Measurements from ENCODE around the gene TTLL3. TPM values are rescaled to one million over a fixed set of nuclear protein-coding genes. Genes with fewer than 3 reads are reported as not detected.

Gene TTLL3
- total and polyA plus RNA-seq, 2 of the 4 experiments (the other 2 are of a cell fraction), result 6.8 to 43.4 TPM

GRCh38 chr3:9881441-9881840, 71.4 kb downstream of the TTLL3 start:
- POLR2A ChIA-PET (ENCODE audit: unreplicated experiment), result no interaction called here
- no TSS peak for BruUV-seq (replicated peaks)

More at GRCh38 chr3:9881441-9881840, 71.4 kb downstream of the TTLL3 start:
- CTCF ChIA-PET, result no interaction called here
- H4K91ac ChIP-seq (ENCODE audit: insufficient read depth, low read depth, low read length), result no peak overlapping the region
- H2BK5ac ChIP-seq (ENCODE audit: low read depth, low read length, poor library complexity, severe bottlenecking), result no peak overlapping the region
- no peak for TF ChIP-seq NFE2L2 (IDR thresholded peaks at IDR 0.05; ENCODE audit: low read depth, low read length)
- no peak for TF ChIP-seq ELK1 (IDR thresholded peaks at IDR 0.05; ENCODE audit: borderline replicate concordance, low read depth, low read length)
- TF ChIP-seq MAFK (IDR thresholded peaks at IDR 0.05; ENCODE audit: low read depth, low read length), result no peak
- TF ChIP-seq MAZ (IDR thresholded peaks at IDR 0.05; ENCODE audit: borderline replicate concordance, low read depth, low read length), result no peak
- TF ChIP-seq RCOR1 (IDR thresholded peaks at IDR 0.05; ENCODE audit: insufficient replicate concordance, low read length), result no peak
- TF ChIP-seq RAD21 (IDR thresholded peaks at IDR 0.05; ENCODE audit: low read length), result no peak
- no peak for TF ChIP-seq USF2 (IDR thresholded peaks at IDR 0.05; ENCODE audit: low read depth, low read length)
- no peak for TF ChIP-seq RFX5 (IDR thresholded peaks at IDR 0.05; ENCODE audit: low read depth, low read length)
- no peak for TF ChIP-seq MXI1 (IDR thresholded peaks at IDR 0.05; ENCODE audit: borderline replicate concordance, low read depth, low read length)
- no peak for TF ChIP-seq BHLHE40 (IDR thresholded peaks at IDR 0.05; ENCODE audit: low read depth, low read length)
- TF ChIP-seq SMC3 (IDR thresholded peaks at IDR 0.05; ENCODE audit: low read depth, low read length), result no peak
- no peak for TF ChIP-seq POLR2A (IDR thresholded peaks at IDR 0.05; ENCODE audit: low read depth, low read length)
- no peaks in the 10 kb centered on the region for H3K36me3 ChIP-seq (ENCODE audit: control insufficient read depth, insufficient read depth, low read length)
- H3K9ac ChIP-seq (ENCODE audit: low read depth, low read length), result no peak overlapping the region
- H2BK20ac ChIP-seq (ENCODE audit: low read depth, low read length), result no peak overlapping the region
- H3K27ac ChIP-seq (ENCODE audit: insufficient read depth, low read length), result no peak overlapping the region
- WGBS, 2 experiments (ENCODE audit: extremely low coverage in 2 of 2, insufficient read length in 1 of 2), result no CpG with 5 or more reads among the region's 1 CpG
- H3K4me1 ChIP-seq (ENCODE audit: control insufficient read depth, insufficient read depth, low read length), result peaks cover 6% of the 10 kb centered on the region
- H3K9me1 ChIP-seq (ENCODE audit: insufficient read depth, low read length), result no peaks in the 10 kb centered on the region
- no peak overlapping the region for H2AK5ac ChIP-seq (ENCODE audit: low read depth, low read length)
- no peak overlapping the region for H2AK9ac ChIP-seq (replicated peaks; ENCODE audit: low read depth, low read length, poor library complexity)
- dilution Hi-C loops (cut with HindIII; ENCODE audit: low sequenced_read_pairs, unreplicated experiment) (no loop called here), intact Hi-C loops (cut with micrococcal nuclease) (no loop called here), in situ Hi-C loops (cut with MboI; ENCODE audit: low sequenced_read_pairs) (no loop called here)
- H3K27me3 ChIP-seq (ENCODE audit: control insufficient read depth, insufficient read depth, low read length), result peaks cover 4% of the 10 kb centered on the region; the same call in 1 of the 2 replicates
- H2BK15ac ChIP-seq (ENCODE audit: low read depth, low read length), result no peak overlapping the region
- no peaks in the 10 kb centered on the region for H3K9me3 ChIP-seq (ENCODE audit: control insufficient read depth, insufficient read depth, low read length)
- H3K4me2 ChIP-seq (ENCODE audit: low read depth, low read length), result no peak overlapping the region
- H4K8ac ChIP-seq (ENCODE audit: low read depth in 2 of 2, low read length in 2 of 2), result no peak overlapping the region
- DNase-seq (no peak), ATAC-seq (ENCODE audit: low read depth) (no peak)
- no peak overlapping the region for H4K5ac ChIP-seq (ENCODE audit: low read depth, low read length)
- H2AFZ ChIP-seq (replicated peaks; ENCODE audit: low read length, poor library complexity), result no peak overlapping the region
- no peak overlapping the region for H3K18ac ChIP-seq (ENCODE audit: low read depth, low read length)
- no peaks in the 10 kb centered on the region for H4K20me1 ChIP-seq (ENCODE audit: insufficient read depth, low read length)
- no peak overlapping the region for H3K4me3 ChIP-seq (ENCODE audit: insufficient read depth, low read depth, low read length)
- no peak overlapping the region for H3K4ac ChIP-seq (ENCODE audit: low read depth, low read length)
- no peaks in the 10 kb centered on the region for H3K79me1 ChIP-seq (ENCODE audit: low read depth in 1 of 2, low read length in 2 of 2)
- H3K14ac ChIP-seq (replicated peaks; ENCODE audit: low read depth, low read length), result no peak overlapping the region
- no peak overlapping the region for H2BK120ac ChIP-seq (ENCODE audit: low read depth, low read length)
- H3K23ac ChIP-seq (ENCODE audit: low read depth, low read length), result no peak overlapping the region
- H3K56ac ChIP-seq (ENCODE audit: extremely low read depth, insufficient read depth, low read length), result no peak overlapping the region
